GM19463 (cell line): ENCODE results near the gene CP.

Experiments used
- ATAC-seq: cut with Tn5 transposase; IDR thresholded peaks from one replicate; pipeline ENCODE4 v1.9.1; 2021; ENCODE audit warnings: mild to moderate bottlenecking, moderate library complexity; ENCODE audit not compliant: unreplicated experiment

CP gene

DNA sequence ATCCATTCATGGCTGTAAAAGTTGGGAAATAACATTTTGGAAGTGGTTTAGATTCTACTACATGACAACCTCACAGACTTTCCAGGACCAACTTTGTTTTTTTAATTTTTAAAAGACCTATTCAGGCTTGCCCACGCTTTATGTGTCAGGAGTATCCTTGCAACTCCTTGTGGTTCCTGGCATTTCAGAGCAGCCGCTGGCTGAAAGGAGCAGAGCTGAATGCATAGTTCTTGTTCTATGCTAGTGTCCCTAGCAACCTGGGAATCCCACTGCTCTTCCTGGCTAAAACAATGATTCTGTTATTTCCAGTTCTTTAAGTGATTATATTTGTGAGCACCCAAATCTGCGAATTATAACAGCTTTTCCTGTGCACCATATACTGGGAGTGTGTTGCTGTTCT lies 34.9 kb downstream of the CP start:
- no peak for ATAC-seq

GRCh38 chr3:149186219-149186618 lies 35.4 kb downstream of the CP start:
- no peak for ATAC-seq

- ATAC-seq, result no peak
These were observed 40.4 kb downstream of the CP start for GRCh38 chr3:149181182-149181581.

- ATAC-seq, result no peak
These were observed 41.5 kb downstream of the CP start for GRCh38 chr3:149180057-149180573.

DNA sequence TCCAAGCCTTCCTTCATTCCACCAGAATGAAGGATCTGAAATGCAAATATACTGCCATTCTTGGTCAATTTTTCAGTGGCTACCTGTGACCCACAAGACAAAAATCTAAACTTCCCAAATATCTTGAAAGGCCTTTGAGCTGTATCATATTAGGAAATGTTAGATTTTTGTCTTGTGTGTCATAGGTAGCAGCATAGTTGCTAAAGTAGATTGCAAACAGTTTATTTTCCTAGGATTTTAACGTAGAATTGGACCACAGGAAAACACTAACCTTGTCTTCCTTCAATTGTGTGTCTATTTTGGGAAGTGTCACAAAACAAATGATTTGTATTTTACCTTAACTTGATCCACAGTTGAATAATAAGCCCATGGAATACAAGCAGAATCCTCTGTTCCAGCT lies 42.4 kb downstream of the CP start:
- ATAC-seq, result no peak

GRCh38 chr3:149177122-149177521 lies 44.5 kb downstream of the CP start:
- ATAC-seq, result no peak

DNA sequence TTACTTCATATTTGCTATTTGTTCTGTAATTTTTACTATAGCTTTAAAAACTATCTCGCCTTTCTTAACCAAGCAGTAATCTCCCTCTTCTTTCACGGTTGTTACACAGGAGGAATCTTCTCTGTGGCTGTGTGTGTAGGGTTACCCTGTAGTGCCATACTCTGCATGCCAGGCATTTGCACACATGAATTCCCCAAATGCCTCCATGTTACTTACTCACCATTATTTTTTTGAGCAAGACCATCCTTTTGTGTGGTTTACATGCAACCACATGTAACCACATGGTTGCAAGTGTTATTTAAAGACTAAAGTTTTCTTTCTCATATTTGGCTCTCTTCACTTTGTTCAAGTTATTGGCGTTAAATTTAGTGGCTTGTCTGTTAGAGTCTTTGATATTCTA lies 46.7 kb downstream of the CP start:
- peak; percentile 97 for ATAC-seq

DNA sequence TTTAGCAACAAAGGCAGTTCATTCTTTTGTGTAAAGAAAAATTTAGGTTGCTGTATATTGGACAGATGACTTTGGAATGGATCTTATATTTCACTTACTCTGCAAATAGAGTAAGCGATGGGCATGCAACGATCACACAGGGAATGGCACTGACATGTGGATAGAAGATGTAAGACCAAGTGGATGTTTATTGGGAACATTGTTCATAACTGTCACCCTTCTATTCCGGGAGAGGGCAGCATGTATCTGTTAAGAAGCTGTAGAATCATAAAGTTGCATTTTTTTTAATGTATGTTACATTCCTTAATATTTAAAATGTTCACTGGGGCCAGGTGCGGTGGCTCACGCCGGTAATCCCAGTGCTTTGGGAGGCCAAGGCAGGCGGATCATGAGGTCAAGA lies 51.0 kb downstream of the CP start:
- no peak for ATAC-seq

GRCh38 chr3:149167898-149168297 lies 53.7 kb downstream of the CP start:
- no peak for ATAC-seq

GRCh38 chr3:149163066-149163465 lies 58.6 kb downstream of the CP start:
- no peak for ATAC-seq

DNA sequence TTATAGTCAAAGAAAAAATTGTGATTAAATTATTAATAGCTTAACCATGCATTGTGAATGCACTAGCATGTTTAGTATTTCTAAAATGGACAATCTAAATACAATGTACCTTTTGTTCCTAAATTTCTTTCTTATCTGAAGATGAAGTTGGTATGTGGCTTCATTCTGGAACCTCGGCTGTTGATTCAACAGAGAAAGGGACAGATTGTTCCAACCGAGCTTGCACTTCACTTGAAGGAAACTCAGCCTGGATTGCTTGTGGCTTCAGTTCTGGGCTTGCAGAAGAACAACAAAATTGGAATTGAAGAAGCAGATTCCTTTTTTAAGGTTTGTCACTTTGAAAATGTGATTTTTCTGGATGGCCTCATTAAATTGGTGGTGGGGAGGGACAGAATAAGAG lies 59.6 kb downstream of the CP start:
- no peak for ATAC-seq

DNA sequence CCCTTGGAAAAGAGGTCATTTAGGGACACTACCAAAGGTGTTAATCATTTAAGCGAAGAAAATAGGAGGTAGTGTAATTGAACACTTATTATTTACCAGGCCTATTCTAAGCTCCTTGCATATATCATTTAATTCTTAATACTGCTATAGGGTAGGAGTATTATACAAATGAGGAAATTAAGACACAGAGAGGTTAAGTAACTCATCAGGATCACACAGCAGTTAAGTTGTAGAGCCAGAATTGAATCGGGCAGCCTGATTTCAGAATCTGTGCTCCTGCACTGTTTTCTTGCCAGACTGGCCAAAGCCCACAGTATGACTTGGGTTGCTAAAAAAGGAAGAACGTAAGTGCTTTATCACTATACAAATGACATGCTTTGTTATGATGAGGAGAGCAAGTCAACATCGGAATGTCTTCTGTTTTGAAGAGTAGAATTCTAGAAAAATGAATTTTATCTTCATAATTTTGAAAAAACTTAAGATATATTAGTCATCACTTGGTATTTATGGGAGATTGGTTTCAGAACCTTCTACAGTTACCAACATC lies 60.8 kb downstream of the CP start:
- ATAC-seq, result no peak

GRCh38 chr3:149153402-149153801 lies 68.2 kb downstream of the CP start:
- no peak for ATAC-seq

DNA sequence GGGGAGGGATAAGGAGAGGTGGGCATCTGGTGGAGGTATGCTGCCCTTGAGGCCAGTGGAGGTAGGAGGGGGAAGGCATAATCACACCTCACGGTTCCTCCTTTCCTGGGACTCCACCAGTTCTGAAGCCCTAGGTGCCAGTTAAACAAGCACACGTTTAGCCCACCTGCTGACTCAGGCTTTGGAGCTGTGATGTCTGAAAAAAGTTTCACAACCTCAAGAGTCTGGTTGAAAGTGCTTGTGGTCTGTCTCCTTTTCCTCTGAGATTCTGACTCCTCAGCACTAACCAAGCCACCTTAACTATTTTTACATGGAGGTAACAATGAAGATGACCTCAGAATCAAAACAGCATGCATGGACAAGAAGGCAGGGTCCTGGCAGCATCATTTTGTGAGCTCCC lies 69.2 kb downstream of the CP start:
- ATAC-seq, result peak; percentile 92

GRCh38 chr3:149151843-149152242 lies 69.8 kb downstream of the CP start:
- ATAC-seq, result no peak

GRCh38 chr3:149150436-149150835 lies 71.2 kb downstream of the CP start:
- no peak for ATAC-seq

- ATAC-seq, result peak; percentile 82
These were observed 75.7 kb downstream of the CP start for GRCh38 chr3:149145974-149146373.

GRCh38 chr3:149145356-149145755 lies 76.3 kb downstream of the CP start:
- ATAC-seq, result no peak

GRCh38 chr3:149142682-149143081 lies 78.9 kb downstream of the CP start:
- ATAC-seq, result no peak

- ATAC-seq, result no peak
These were observed 87.1 kb downstream of the CP start for GRCh38 chr3:149134575-149134974.

DNA sequence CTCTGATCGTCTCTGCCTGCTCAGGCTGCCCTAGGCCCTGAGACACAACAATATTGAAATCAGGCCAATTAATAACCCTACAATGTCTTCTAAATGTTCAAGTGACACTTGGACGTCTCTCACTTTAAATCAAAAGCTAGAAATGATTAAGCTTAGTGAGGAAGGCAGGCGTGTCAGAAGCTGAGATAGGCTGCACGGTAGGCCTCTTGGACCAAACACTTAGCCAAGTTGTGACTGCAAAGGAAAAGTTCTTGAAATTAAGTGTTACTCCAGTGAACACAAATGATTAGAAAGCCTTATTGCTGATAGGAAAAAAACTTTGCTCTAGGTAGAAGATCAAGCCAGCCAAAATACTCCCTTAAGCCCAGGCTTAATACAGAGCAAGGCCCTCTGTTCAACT lies 90.0 kb downstream of the CP start:
- ATAC-seq, result no peak

DNA sequence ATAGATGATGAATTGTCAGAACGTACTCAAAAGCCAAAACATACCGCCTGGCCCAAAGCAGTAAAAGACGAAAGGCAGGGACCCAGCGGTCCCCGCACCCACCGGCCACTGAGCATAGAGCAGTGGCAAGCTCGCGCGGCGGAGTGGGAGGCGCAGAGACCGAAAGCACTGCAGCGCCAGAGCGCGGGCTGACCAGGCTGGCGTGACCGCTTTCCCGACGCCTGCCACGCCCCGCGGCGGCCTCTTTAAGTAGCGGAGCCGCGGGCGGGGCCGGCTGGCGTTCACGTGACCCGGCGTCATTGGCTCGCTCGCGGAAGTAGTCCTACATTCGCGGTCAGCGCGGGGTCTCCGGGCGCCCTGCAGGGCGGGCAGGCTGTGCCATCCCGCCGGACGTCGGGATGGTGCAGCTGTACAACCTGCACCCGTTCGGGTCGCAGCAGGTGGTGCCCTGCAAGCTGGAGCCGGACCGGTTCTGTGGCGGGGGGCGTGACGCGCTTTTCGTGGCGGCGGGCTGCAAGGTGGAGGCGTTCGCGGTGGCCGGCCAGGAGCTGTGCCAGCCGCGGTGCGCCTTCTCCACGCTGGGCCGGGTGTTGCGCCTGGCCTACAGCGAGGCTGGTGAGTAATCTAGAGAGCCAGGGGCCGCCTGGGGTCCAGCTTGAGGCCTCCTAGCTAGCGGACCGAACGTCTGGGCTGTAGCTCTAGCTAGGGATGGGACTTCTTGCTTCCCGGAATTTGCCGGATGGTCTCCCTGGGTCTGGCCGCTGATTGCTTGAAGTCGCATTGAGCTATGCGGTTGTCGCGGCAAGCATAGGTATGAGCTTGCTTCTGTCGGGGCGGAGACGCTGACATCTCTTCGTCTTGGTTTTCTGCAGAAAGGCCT lies 92.1 kb downstream of the CP start, which contains the start of gene HPS3:
TSS of gene HPS3 (plus strand) at position 313 of the 880 bp plus-strand sequence. CDS start at position 399, 86 bp downstream.
- peak; percentile 90 for ATAC-seq
